ENCODE results near the gene XRN2.

Gene XRN2

DNA sequence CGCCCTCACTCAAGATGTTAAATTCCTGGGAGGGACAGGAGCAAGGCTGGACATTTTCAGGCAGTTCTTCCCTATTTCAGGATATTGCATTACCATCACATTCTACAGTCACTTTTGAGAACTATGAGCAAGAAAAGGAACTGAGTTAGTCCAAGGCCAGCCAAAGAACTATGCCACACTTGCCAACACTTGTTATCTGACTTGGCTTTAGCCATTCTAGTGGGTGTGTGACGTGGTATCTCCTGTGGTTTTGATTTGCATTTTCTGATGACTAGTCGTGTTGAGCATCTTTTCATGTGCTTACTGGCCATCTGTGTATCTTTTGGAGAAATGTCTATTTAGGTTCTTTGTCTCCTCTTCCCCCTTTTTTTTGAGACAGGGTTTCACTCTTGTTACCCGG lies 12.0 kb downstream of the XRN2 start:
- Mint-ChIP-seq H3K4me1 (peaks cover 9% of the 10 kb centered on the region), H3K9me3 (peaks cover 22% of the 10 kb centered on the region), H3K4me3 (no peak overlapping the region), H3K27me3 (ENCODE audit: low read depth) (no peaks in the 10 kb centered on the region), H3K36me3 (ENCODE audit: low read depth) (peaks cover 46% of the 10 kb centered on the region), H3K27ac (no peak overlapping the region)
- TF ChIP-seq, protein P1, sequence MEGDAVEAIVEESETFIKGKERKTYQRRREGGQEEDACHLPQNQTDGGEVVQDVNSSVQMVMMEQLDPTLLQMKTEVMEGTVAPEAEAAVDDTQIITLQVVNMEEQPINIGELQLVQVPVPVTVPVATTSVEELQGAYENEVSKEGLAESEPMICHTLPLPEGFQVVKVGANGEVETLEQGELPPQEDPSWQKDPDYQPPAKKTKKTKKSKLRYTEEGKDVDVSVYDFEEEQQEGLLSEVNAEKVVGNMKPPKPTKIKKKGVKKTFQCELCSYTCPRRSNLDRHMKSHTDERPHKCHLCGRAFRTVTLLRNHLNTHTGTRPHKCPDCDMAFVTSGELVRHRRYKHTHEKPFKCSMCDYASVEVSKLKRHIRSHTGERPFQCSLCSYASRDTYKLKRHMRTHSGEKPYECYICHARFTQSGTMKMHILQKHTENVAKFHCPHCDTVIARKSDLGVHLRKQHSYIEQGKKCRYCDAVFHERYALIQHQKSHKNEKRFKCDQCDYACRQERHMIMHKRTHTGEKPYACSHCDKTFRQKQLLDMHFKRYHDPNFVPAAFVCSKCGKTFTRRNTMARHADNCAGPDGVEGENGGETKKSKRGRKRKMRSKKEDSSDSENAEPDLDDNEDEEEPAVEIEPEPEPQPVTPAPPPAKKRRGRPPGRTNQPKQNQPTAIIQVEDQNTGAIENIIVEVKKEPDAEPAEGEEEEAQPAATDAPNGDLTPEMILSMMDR (IDR thresholded peaks at IDR 0.05; ENCODE audit: unreplicated experiment in 3 of 3): no peak

DNA sequence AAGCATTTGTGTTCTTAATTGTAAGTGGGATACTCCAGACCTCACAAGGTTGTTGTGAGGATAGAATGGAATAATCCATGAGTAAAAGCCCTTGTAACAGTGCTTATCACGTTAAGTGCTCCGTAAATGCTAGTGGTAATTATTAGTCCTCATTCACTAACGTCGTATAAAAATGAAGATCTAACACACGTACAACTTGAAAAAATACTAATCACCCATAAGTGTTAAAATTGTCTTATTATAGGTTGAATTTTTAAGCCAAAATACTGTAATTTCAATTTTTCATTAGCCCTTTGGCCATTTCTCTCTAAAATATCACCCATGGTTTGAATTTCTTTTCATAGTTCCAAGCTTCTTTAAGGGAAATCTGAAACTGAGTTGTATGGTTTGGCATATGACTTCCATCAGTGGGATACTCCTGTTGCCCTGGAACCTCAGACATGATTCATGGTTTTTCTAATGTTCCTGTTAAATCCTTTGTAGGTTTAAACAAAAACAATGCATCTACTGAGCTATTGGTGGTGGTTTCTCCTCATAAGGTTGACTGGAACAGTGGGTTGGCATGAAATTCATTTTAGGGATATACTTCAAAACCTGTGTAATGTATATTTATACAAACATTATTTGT lies 19.1 kb downstream of the XRN2 start:
- H3K4me1 Mint-ChIP-seq: no peaks in the 10 kb centered on the region
- H3K27me3 Mint-ChIP-seq (ENCODE audit: low read depth): peaks cover 4% of the 10 kb centered on the region
- H3K9me3 Mint-ChIP-seq: peaks cover 40% of the 10 kb centered on the region
- H3K4me3 Mint-ChIP-seq: no peak overlapping the region
- TF ChIP-seq, protein P1 (IDR thresholded peaks at IDR 0.05; ENCODE audit: unreplicated experiment in 3 of 3): no peak
- H3K36me3 Mint-ChIP-seq (ENCODE audit: low read depth): peaks cover 55% of the 10 kb centered on the region
- no peak overlapping the region for H3K27ac Mint-ChIP-seq

DNA sequence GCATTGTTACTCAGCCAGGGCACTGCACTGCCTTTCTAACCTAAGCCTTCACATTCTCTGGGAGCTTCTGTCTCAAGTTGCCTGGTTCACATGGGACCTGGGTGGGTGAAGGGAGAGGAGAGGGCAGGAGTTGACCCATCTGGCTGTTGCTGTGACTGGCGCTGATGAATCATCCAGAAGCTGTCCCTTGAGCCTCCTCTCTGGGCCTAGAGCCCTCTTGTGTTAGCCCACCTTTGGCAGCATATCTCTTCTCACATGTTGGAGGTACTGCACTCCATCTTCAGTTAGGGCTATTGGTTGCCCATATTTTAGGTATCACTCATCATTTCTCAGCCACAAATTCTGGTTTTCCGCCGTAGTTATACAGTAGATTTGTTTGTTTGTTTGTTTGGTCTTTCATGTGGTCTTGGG lies 19.8 kb downstream of the XRN2 start:
- no peaks in the 10 kb centered on the region for H3K4me1 Mint-ChIP-seq
- TF ChIP-seq, protein P1 (IDR thresholded peaks at IDR 0.05; ENCODE audit: unreplicated experiment in 3 of 3): no peak
- H3K36me3 Mint-ChIP-seq (ENCODE audit: low read depth): peaks cover 50% of the 10 kb centered on the region
- peaks cover 4% of the 10 kb centered on the region for H3K27me3 Mint-ChIP-seq (ENCODE audit: low read depth)
- H3K4me3 Mint-ChIP-seq: no peak overlapping the region
- peaks cover 33% of the 10 kb centered on the region for H3K9me3 Mint-ChIP-seq
- H3K27ac Mint-ChIP-seq: no peak overlapping the region

DNA sequence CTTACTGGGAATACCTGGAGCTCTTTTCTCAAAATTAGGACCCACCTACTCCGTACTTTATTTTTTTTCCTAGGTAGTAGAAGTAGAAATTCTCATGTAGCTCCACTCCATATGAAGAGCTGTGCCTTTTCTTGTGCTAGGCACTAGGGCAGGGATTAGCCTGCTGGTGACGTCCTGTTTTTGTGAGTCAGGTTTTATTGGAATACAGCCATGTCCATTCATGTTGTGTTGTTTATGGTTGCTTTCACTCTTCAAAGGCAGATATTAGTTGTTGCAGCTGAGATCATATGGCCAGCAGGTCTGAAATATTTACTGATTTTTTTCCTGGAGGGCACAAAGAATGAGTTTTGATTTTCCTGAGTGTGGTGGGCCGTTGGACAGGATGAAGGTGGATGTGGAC lies 20.5 kb downstream of the XRN2 start:
- H3K27ac Mint-ChIP-seq: no peak overlapping the region
- no peaks in the 10 kb centered on the region for H3K4me1 Mint-ChIP-seq
- H3K4me3 Mint-ChIP-seq: no peak overlapping the region
- peaks cover 49% of the 10 kb centered on the region for H3K36me3 Mint-ChIP-seq (ENCODE audit: low read depth)
- H3K27me3 Mint-ChIP-seq (ENCODE audit: low read depth): peaks cover 4% of the 10 kb centered on the region
- TF ChIP-seq, protein P1 (IDR thresholded peaks at IDR 0.05; ENCODE audit: unreplicated experiment in 3 of 3): no peak
- peaks cover 30% of the 10 kb centered on the region for H3K9me3 Mint-ChIP-seq

DNA sequence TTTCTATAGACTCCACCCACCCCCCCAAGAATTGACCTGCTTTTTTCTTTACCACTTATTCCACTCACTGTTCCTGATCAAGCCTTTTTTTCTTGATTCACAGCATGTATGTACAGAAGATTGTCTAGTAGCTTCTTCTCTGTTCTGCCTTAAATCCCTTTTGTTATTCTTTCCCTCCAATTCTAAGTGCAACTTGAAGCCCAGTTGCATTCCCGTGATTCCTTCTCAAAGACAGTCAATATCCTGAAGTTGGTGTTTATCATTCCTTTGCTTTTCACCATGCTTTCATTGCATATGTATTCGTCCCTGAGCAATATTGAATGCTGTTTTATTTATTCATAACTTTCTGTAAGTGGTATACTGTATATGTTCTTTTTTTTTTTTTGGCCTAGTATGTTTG lies 21.0 kb downstream of the XRN2 start:
- Mint-ChIP-seq H3K9me3 (peaks cover 25% of the 10 kb centered on the region), H3K4me1 (no peaks in the 10 kb centered on the region), H3K27me3 (ENCODE audit: low read depth) (peaks cover 4% of the 10 kb centered on the region), H3K4me3 (no peak overlapping the region), H3K36me3 (ENCODE audit: low read depth) (peaks cover 47% of the 10 kb centered on the region), H3K27ac (no peak overlapping the region)
- TF ChIP-seq, protein P1 (IDR thresholded peaks at IDR 0.05; ENCODE audit: unreplicated experiment in 3 of 3): no peak

DNA sequence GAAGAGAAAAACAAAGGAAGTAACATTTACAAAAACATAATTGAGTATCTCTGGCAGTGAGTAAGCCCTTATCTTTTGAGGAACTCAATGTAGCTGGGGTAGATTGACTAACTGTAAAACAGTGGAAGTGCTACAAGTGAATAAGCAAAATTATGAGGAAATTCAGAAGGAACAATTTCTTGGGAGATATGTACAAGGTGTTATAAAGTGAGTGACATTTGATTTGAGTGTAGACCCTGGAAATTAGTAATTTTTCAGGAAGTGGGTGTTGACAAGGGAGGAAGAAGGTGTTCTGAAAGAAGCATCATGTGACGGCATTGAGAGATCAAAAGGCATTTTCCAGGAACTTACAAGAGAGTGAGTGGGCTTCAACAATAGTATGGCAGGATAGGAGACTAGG lies 22.2 kb downstream of the XRN2 start:
- H3K4me1 Mint-ChIP-seq: no peaks in the 10 kb centered on the region
- TF ChIP-seq, protein P1 (IDR thresholded peaks at IDR 0.05; ENCODE audit: unreplicated experiment in 3 of 3): no peak
- H3K9me3 Mint-ChIP-seq: peaks cover 22% of the 10 kb centered on the region
- H3K4me3 Mint-ChIP-seq: no peak overlapping the region
- H3K27ac Mint-ChIP-seq: no peak overlapping the region
- H3K36me3 Mint-ChIP-seq (ENCODE audit: low read depth): peaks cover 46% of the 10 kb centered on the region
- peaks cover 4% of the 10 kb centered on the region for H3K27me3 Mint-ChIP-seq (ENCODE audit: low read depth)

Measured in nephron (organoid).